Tongue (tissue), 2 donors: ENCODE measurements around the gene MIPEP. TPM values are rescaled to one million over a fixed set of nuclear protein-coding genes. Genes with fewer than 3 reads are reported as not detected.

Experiments
- DNase-seq: peaks from one replicate; pipeline ENCODE4 v3.0.0-alpha.2; 2015
- total RNA-seq: library from RNA; depleted of rRNA; stranded (reverse); fragments of >200 nt; gene quantifications from one replicate; pipeline ENCODE4 v1.2.3, GENCODE V29; 2014

The MIPEP gene
- total RNA-seq, 1 donor from 2014 or later = 23.7 TPM

DNA sequence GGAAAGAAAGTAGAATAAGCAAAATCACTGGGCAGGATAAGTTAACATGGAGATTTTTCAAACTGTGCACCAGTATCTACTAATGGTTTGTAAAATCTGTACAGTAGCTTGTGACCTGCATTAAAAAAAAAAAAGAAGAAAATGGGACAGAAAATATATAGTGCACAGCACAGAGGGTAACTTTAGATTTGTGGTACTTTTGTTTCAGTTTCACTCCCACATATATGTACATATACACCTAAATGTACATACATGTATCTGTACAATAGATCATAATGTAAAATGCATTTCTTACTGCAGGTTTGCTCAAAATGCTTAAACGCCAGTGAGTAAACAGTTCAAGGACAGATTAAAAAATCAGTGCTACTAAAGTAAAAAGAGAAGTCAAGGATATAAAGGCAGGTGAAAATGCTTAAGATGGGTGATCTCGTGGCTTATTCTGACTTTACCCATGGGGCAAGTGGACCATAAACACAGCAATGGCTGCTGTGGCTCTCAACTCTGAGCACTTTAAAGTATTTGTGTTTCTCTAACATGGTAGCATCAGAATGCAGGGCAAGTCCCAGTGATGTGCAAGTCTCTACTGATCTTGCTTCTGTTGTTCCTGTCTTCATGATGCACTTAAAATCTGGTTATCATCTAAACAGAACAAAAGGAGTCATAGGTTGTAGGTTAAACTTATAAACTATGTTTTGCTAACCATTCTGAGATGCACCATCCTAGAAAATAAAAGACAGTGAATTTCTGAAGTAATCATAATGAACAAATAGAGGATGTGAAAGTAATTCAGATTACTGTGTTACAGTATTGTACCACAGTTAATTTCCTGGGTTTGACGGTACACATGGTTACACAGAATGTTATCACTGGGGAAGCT lies 112.3 kb downstream of the MIPEP start:
- no peak for DNase-seq

GRCh38 chr13:23772717-23773116 lies 116.5 kb downstream of the MIPEP start:
- DNase-seq = no peak

- no peak for DNase-seq
Measured at GRCh38 chr13:23771956-23772355, 117.2 kb downstream of the MIPEP start.

DNA sequence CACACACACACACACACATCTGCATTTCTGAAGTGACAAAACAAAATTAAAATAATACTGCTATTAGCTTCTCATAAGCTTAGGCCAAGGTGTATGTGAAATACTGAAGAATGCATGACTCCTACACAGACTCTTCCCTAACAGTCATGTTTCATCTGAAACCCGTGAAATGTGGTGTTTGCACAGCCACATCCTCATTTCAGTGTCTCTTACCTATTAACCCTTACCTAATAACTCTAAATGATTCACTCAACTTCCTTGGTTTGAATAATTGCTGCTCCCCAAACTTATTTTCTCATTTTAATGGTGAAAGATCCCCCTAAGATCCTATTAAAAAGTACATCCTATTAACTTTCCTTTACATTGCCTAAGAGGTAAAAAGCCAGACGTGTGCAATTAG lies 117.6 kb downstream of the MIPEP start:
- no peak for DNase-seq

GRCh38 chr13:23770973-23771372 lies 118.2 kb downstream of the MIPEP start:
- no peak for DNase-seq

GRCh38 chr13:23770428-23770827 lies 118.8 kb downstream of the MIPEP start:
- DNase-seq = no peak

DNA sequence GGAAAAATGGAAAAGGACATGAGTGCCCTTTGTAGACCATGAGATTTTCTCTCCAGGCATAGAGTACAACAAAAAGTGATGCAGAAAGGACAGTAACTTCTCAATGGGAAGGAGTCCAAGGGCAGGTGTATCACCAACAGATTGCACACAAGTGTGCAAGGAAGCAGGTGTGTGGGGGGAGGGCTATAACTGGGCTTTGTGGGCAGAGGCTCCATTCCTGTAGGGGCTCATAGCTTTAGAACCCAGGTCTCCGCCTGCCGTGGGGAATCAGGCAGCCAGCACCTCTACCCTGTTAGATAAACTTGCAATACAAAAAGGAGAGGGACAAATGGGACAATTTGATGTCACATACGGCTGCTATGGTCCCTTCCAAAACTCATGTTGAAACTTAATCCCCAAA lies 119.8 kb downstream of the MIPEP start:
- no peak for DNase-seq

DNA sequence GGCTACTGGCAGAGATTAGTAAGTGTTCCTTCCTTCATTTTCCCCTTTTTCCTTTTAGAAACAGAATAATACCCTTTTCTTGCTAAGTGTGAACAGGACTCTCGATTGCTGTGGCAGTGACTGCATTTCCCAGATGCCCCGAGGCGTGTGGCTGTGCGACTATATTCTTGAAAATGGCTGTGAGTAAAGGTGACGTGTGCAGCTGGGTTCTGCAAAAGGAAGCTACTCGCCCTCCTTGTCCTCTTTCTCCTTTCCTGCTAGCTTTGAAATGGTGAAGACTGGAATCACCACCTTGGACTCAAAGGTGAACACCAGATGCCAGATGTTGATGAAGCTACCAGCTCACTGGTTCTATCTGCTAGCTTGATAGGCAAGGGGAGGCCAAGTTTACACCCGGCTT lies 121.4 kb downstream of the MIPEP start:
- no peak for DNase-seq

DNA sequence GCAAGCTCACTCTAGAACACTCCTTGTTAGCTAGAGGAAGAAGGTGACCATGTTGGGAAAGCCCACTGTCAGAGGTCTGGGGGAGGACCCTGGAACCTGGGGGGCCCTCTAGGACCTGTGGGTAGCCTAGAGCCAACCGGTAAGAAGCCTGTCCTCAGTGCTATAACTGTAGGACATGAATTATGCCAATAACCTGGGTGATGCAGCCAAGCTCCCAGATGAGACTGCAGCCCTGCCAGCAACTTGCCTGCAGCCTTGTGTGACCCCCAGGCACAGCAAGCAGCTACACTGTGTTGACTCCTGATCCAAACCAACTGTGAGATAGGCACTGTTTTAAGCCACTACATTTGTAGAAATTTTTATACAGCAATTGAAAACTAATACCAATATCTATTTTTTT lies 122.3 kb downstream of the MIPEP start:
- DNase-seq = no peak

DNA sequence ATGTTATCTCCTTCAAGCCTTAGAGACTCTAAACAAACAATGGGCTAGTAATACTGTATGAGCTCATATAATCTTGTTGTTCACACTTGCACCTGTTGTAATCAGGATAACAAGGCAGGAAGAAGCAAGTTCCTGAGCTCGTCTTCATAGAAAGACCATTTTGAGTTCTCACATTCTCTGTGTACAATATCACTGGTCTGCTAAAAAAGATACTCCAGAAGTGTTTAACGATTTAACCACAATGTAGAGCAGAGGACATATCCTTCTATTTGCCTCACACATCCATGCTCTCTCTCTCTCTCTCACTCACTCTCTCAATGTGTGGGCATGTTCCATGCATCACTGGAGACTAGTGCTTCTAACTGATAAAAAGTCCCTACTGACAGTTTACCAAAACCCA lies 122.9 kb downstream of the MIPEP start:
- DNase-seq = no peak

GRCh38 chr13:23765531-23765930 lies 123.7 kb downstream of the MIPEP start:
- no peak for DNase-seq

DNA sequence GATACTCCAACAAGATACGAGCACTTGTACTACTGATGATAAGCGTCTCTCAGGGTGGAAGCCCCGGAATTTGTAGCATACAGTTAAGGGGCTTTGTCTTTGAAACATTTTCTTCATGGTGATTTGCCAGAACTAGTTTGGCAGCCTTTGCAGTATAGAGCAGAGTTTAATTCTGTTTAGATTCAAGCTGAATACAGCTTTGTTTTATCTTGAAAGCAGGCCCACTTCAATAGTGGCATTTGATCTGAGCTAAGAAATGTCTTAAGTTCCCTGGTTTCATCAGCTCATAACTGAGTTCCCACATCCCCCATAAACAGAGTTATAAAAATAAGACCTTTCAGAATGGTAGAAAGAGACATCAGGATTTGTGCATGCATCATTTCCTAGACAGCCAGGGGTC lies 125.9 kb downstream of the MIPEP start:
- peak; percentile 76 for DNase-seq

- DNase-seq = peak; percentile 55
Measured at GRCh38 chr13:23761760-23762159, 127.4 kb downstream of the MIPEP start.

- DNase-seq = no peak
Measured at GRCh38 chr13:23760000-23760399, 129.2 kb downstream of the MIPEP start.

GRCh38 chr13:23758798-23759527 lies 130.2 kb downstream of the MIPEP start:
- DNase-seq = no peak

DNA sequence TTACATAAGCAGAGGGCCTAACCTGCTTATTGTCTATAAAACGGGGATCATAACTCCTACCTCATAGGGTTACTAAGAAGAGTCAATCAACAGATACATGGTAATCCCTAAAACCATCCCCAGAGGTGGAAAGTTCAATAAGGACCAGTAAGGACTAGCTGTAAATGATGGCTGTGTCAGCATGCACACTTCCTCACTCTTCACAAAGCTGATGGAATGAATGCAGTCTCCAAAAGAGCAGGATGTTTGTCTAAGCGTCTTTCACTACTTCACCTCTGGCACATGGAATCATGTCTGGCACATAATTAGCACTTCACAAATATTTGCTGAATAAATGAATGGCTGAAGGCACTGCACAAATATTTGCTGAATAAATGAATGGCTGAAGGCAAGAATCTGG lies 134.2 kb downstream of the MIPEP start:
- DNase-seq = no peak

DNA sequence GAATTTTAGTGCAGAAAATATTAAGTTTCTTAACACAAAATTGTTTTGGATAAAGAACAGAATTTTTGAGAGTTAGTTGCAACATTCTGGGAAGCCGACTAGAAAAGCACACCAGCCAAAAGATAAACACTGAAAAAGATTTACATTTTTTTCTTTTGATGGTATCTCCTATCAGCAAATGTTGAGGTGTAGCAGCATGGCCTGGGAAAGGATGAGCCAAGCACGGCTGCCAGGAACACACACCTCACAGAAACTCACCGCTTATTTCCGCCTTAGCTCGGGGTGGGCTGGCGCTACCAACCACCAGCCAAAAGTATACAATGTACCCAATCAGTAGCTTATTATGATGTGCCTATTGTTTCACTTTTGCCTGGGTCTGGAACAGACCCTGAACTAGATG lies 134.7 kb downstream of the MIPEP start:
- no peak for DNase-seq

DNA sequence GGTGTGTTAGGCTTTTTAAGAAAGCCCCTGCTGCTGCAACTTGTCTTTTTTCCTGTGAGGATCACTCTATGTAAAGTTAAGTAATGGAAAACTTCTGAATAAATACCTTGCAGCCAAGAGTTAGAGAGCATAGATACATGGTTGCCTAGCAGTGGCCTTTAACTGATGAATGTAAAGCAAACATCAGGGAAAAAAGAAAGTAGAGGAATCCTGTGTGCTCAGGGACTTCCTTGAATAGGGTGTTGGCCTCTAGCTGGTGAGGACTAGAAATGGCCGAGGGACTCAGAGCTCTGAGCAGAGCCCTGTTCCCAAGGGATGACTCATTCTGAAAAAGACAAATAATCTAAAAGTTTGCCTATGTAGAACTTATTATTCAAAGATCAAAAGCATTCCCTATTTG lies 135.7 kb downstream of the MIPEP start:
- peak; percentile 59 for DNase-seq

- DNase-seq = no peak
Measured at GRCh38 chr13:23752111-23753001, 136.8 kb downstream of the MIPEP start.

GRCh38 chr13:23751195-23751594 lies 138.0 kb downstream of the MIPEP start:
- no peak for DNase-seq

DNA sequence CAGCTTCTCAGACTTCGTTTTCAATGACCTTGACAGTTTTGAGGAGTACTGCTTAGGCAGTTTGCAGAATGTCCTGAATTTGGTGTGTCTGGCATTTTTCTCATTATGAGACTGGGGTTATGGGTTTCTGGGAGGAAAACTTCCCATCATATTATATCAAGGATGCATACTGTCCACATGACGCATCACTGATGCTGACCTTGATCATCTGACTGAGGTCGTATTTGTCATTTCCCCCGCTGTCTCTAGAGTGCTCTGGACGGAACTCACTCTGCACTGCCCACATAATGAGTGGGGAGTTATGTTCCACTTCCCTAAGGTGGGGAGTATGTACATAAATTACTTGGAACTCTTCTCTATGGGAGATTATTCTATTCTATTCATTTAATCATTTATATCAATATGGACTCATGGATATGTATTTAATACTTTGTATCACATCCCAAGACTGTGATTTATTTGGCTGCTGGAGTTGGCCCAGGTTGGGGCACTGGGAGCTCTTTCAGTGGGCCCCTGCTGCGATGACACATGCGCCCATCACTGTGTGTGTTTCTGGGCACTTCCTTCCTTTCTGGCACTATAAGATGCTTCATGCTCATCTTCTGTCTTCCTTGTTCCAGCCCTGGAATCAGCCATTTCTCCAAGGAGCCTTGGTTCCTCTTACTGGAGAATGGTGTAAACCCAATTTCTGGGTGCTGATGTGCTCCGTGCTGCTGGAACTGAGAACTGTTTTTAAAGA lies 138.6 kb downstream of the MIPEP start:
- no peak for DNase-seq

DNA sequence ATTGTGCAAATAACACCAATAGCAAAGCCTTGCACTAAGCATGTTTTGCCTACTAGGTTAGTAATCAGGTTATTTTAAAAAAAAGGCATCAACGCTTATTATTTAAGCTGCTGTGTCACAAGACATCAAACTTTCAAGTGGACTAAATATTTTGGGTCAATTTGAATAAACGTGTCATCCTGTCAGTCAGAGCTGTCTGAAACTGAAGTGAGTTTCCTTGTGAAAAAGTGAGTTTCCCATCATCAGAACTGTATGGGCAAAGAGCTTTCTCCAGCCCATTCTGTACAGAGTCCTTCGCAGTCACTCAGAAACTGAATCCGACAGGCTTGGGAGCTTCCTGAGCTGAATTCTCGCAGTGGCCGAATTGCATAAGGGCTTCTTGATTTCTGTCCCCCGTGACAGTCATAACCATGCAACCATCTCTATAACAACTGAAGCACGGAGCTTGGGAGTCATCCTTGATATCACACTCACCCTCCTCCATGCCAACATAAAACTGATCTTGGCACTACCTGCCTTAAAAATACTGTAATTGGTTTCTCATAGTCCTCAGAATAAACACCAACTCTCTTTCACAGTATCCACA lies 139.8 kb downstream of the MIPEP start:
- no peak for DNase-seq
